Endothelial cell of umbilical vein (primary cell): Measurements from ENCODE around the gene STARD13. TPM values are rescaled to one million over a fixed set of nuclear protein-coding genes. Genes with fewer than 3 reads are reported as not detected.

Experiments
- BruUV-seq: library from RNA; stranded (reverse); fragments of 400-500 nt; replicated peaks from 2 replicates; lab custom pipeline; 2021; lab: Mats Ljungman, UMichigan
- CTCF ChIA-PET: fragments of 300-600, 350-600 bp; sonication (Branson Sonifier 250); formaldehyde crosslinking; loops from one replicate; lab custom pipeline; 2021; ENCODE audit warnings: antibody characterized with exemption, inconsistent platforms; lab: Charles Lee
- POLR2A ChIA-PET: fragments of 300-600, 350-600 bp; sonication (Branson Sonifier 250); formaldehyde crosslinking; loops from one replicate; lab custom pipeline; 2021; ENCODE audit warnings: antibody characterized with exemption, inconsistent platforms; lab: Charles Lee
- DNase-seq: peaks from one replicate; pipeline ENCODE4 v3.0.0-alpha.2; 2011; ENCODE audit warnings: low read depth, low spot score
- FAIRE-seq: peaks from 2 replicates; lab custom pipeline; 2011; peaks lifted over from hg19 to GRCh38; lab: Jason Lieb, UNC
- H2AFZ ChIP-seq: 2 replicates; pipeline ENCODE4 v1.6.0; 2012; ENCODE audit warnings: low read depth, low read length, control low read depth, inconsistent platforms
- H3K27ac ChIP-seq: 2 replicates; pipeline ENCODE4 v1.5.1; 2011; ENCODE audit warnings: low read depth, mild to moderate bottlenecking, control low read depth, low read length, moderate library complexity; ENCODE audit not compliant: insufficient read depth
- H3K27me3 ChIP-seq, 2 experiments: 2 replicates each; pipeline versions ENCODE4 v1.6.0 to v1.6.1; 2011; ENCODE audit warnings: low read length in 2 of 2, mixed read lengths in 1 of 2; ENCODE audit not compliant: control insufficient read depth in 2 of 2, insufficient read depth in 2 of 2
- H3K36me3 ChIP-seq, 2 experiments: 2 replicates in 1 of 2; 3 replicates in 1 of 2; pipeline ENCODE4 v1.5.1; 2011; ENCODE audit warnings: low read length in 2 of 2, mild to moderate bottlenecking in 1 of 2, moderate library complexity in 1 of 2; ENCODE audit not compliant: control insufficient read depth in 2 of 2, insufficient read depth in 2 of 2; ENCODE audit errors: extremely low read depth in 1 of 2
- H3K4me1 ChIP-seq: 3 replicates; pipeline ENCODE4 v1.5.1; 2011; ENCODE audit warnings: mild to moderate bottlenecking, low read length; ENCODE audit not compliant: control insufficient read depth, insufficient read depth; ENCODE audit errors: extremely low read depth
- H3K4me2 ChIP-seq: 2 replicates; pipeline ENCODE4 v1.6.1; 2011; ENCODE audit warnings: low read length, control low read depth, mixed read lengths; ENCODE audit not compliant: insufficient read depth
- H3K4me3 ChIP-seq, 3 experiments: fragments of 200-600 bp in 1 of 3; sonication (generic), shearing (Covaris generic) in 1 of 3; replicated peaks in 1 of 3; 2 replicates each; pipeline ENCODE4 v1.5.1; 2011 to 2016; ENCODE audit warnings: control low read depth in 3 of 3, low read length in 3 of 3, mild to moderate bottlenecking in 2 of 3, inconsistent platforms in 1 of 3, low read depth in 1 of 3, moderate library complexity in 1 of 3; ENCODE audit not compliant: insufficient read depth in 1 of 3
- H3K79me2 ChIP-seq: 2 replicates; pipeline ENCODE4 v1.6.0; 2012; ENCODE audit warnings: low read length, inconsistent platforms; ENCODE audit not compliant: control insufficient read depth, insufficient read depth
- H3K9ac ChIP-seq: replicated peaks from 2 replicates; pipeline ENCODE3; 2011; ENCODE audit warnings: low read length, control low read depth; ENCODE audit not compliant: insufficient read depth; ENCODE audit errors: extremely low read depth
- H3K9me1 ChIP-seq: replicated peaks from 3 replicates; pipeline ENCODE4 v1.6.0; 2011; ENCODE audit warnings: mild to moderate bottlenecking, low read length; ENCODE audit not compliant: control insufficient read depth, insufficient read depth; ENCODE audit errors: extremely low read depth
- H3K9me3 ChIP-seq: replicated peaks from 2 replicates; pipeline ENCODE4 v1.5.1; 2012; ENCODE audit warnings: low read length, inconsistent platforms; ENCODE audit not compliant: control insufficient read depth, insufficient read depth
- H4K20me1 ChIP-seq: replicated peaks from 2 replicates; pipeline ENCODE3; 2011; ENCODE audit warnings: mild to moderate bottlenecking, low read length; ENCODE audit not compliant: control insufficient read depth, insufficient read depth; ENCODE audit errors: extremely low read depth
- CTCF ChIP-seq, 2 donors: IDR thresholded peaks; 1 replicate in 1 of 2; 2 replicates in 1 of 2; pipeline ENCODE4 v1.5.1; 2011; ENCODE audit warnings: low read length in 2 of 2, mild to moderate bottlenecking in 2 of 2, moderate library complexity in 2 of 2, control low read depth in 1 of 2, inconsistent platforms in 1 of 2, low read depth in 1 of 2; ENCODE audit not compliant: insufficient read depth in 1 of 2; ENCODE audit errors: extremely low read depth in 1 of 2
- EZH2 ChIP-seq: IDR thresholded peaks from 2 replicates; pipeline ENCODE4 v1.6.1; 2012; ENCODE audit warnings: borderline replicate concordance, low read depth, mild to moderate bottlenecking, moderate library complexity, low read length, inconsistent platforms; ENCODE audit not compliant: severe bottlenecking
- FOS ChIP-seq: IDR thresholded peaks from 2 replicates; pipeline ENCODE4 v1.6.1; 2011; ENCODE audit warnings: mild to moderate bottlenecking, low read length, moderate library complexity, borderline replicate concordance; ENCODE audit not compliant: insufficient read depth
- GATA2 ChIP-seq: IDR thresholded peaks from 2 replicates; pipeline ENCODE4 v1.7.0; 2011; ENCODE audit warnings: low read depth, mild to moderate bottlenecking, moderate library complexity, mixed read lengths, low read length; ENCODE audit not compliant: insufficient read length, insufficient read depth
- JUN ChIP-seq: IDR thresholded peaks from 2 replicates; pipeline ENCODE4 v1.6.1; 2011; ENCODE audit warnings: borderline replicate concordance, low read depth; ENCODE audit not compliant: insufficient read length, insufficient read depth
- MYC ChIP-seq: IDR thresholded peaks from one replicate; pipeline ENCODE4 v1.6.1; 2011; ENCODE audit warnings: mild to moderate bottlenecking, low read depth, low read length
- POLR2A ChIP-seq: IDR thresholded peaks from 2 replicates; pipeline ENCODE4 v1.6.1; 2012; ENCODE audit warnings: low read depth, mild to moderate bottlenecking, control low read depth, low read length
- POLR2AphosphoS5 ChIP-seq: IDR thresholded peaks from 2 replicates; pipeline ENCODE4 v1.6.1; 2012; ENCODE audit warnings: low read depth, mild to moderate bottlenecking, control low read depth, low read length, moderate library complexity; ENCODE audit not compliant: insufficient read depth
- dilution Hi-C: fragments of 300-500 bp; cut with MboI; formaldehyde crosslinking; loops from one replicate; pipeline ENCODE4 v1.15.0; 2019; ENCODE audit warnings: low sequenced_read_pairs; ENCODE audit not compliant: extremely low pct_ligation_motif_present
- intact Hi-C: fragments of 100-400 bp; cut with micrococcal nuclease; formaldehyde crosslinking; loops from one replicate; pipeline ENCODE4 v1.10.0; 2022
- polyA plus RNA-seq, 4 experiments: library from polyadenylated mRNA; depleted of rRNA in 3 of 4; stranded (reverse) in 3 of 4; unstranded in 1 of 4; fragments of >200 nt; gene quantifications; 2 replicates each; pipeline versions ENCODE4 v1.2.1 to v1.2.3, GENCODE V29; 2011 to 2012; ENCODE audit warnings: missing spikeins in 1 of 4
- total RNA-seq: library from RNA; stranded (reverse); gene quantifications from 2 replicates; pipeline ENCODE4 v1.2.3, GENCODE V29; 2021

STARD13 gene
- total and polyA plus RNA-seq, 2 donors (not counting 3 experiments of a cell fraction or from before 2014, with no cell fraction given), result 11.0 to 47.7 TPM

- Histone ChIP-seq H3K27me3 (no peaks in the 10 kb centered on the region), H3K9me3 (no peaks in the 10 kb centered on the region), H3K9me1 (no peaks in the 10 kb centered on the region), H2AFZ (no peak overlapping the region), H3K4me3 (no peak overlapping the region), H3K79me2 (peaks cover 39% of the 10 kb centered on the region), H3K4me1 (peaks cover 22% of the 10 kb centered on the region), H3K9ac (no peak overlapping the region), H3K36me3 (peaks cover 5 to 17% of the 10 kb centered on the region in 2 experiments), H3K4me2 (peak overlapping the region; percentile 56), H3K27ac (peak overlapping the region; percentile 83), H4K20me1 (no peaks in the 10 kb centered on the region)
- BruUV-seq, result no TSS peak
- ChIA-PET POLR2A (interaction anchor here (0.9 to 1.3 kb wide), 2 partner anchors 15 to 32 kb away, joined by 3 to 4 read pairs; no protein-coding TSS in a partner anchor), CTCF (interaction anchor here (0.6 to 3.6 kb wide), 9 partner anchors 11 to 375 kb away, joined by 3 to 12 read pairs (median 3); no protein-coding TSS in a partner anchor)
- TF ChIP-seq FOS (no peak), GATA2 (no peak), POLR2A (no peak), MYC (no peak)
- intact Hi-C loops (no loop called here), dilution Hi-C loops (no loop called here)
- DNase-seq (no peak), FAIRE-seq (no peak)
Observed at GRCh38 chr13:33168321-33168960, 117.1 kb downstream of the STARD13 start.

GRCh38 chr13:33167491-33167890, 118.1 kb downstream of the STARD13 start:
- no TSS peak for BruUV-seq
- H3K9ac ChIP-seq, result no peak overlapping the region
- FAIRE-seq (no peak), DNase-seq (no peak)
- no peak overlapping the region for H3K4me3 ChIP-seq
- POLR2A ChIA-PET, result interaction anchor here (0.9 kb wide), 1 partner anchor 14 kb away, joined by 4 read pairs; no protein-coding TSS in a partner anchor
- dilution Hi-C loops (no loop called here), intact Hi-C loops (no loop called here)
- TF ChIP-seq MYC, result no peak
- no peak for TF ChIP-seq EZH2
- no peak for TF ChIP-seq FOS
- no peak for TF ChIP-seq POLR2AphosphoS5
- no peak for TF ChIP-seq CTCF (IDR thresholded peaks at IDR 0.05; ENCODE audit: extremely low read depth in 1 of 2, insufficient read depth in 1 of 2, low read depth in 1 of 2, low read length in 2 of 2)
- TF ChIP-seq JUN, result no peak
- H3K27ac ChIP-seq, result no peak overlapping the region
- no peaks in the 10 kb centered on the region for H3K9me3 ChIP-seq
- H3K4me1 ChIP-seq, result peaks cover 22% of the 10 kb centered on the region
- no peaks in the 10 kb centered on the region for H4K20me1 ChIP-seq
- no peak overlapping the region for H3K4me2 ChIP-seq
- CTCF ChIA-PET, result no interaction called here
- H3K36me3 ChIP-seq, result peaks cover 5 to 17% of the 10 kb centered on the region in 2 experiments
- no peaks in the 10 kb centered on the region for H3K27me3 ChIP-seq
- H3K9me1 ChIP-seq, result no peaks in the 10 kb centered on the region
- peaks cover 36% of the 10 kb centered on the region for H3K79me2 ChIP-seq
- no peak overlapping the region for H2AFZ ChIP-seq
